Panc1 (cell line): ENCODE measurements around the gene EID2B.

Experiments
- CTCF ChIP-seq: fragments of 450-650 bp; IDR thresholded peaks from 2 replicates; pipeline ENCODE4 v1.5.1; 2017; ENCODE audit warnings: mild to moderate bottlenecking
- POLR2AphosphoS5 ChIP-seq: IDR thresholded peaks from 2 replicates; pipeline ENCODE4 v1.6.1; 2012; ENCODE audit warnings: mild to moderate bottlenecking, low read depth, low read length, moderate library complexity

GRCh38 chr19:39550197-39550596, 17.5 kb upstream of the EID2B start:
- TF ChIP-seq POLR2AphosphoS5: no peak
- TF ChIP-seq CTCF: no peak
